NB4 (cell line): Measurements from ENCODE around the gene SEZ6.

ENCODE experiments used
- MYC ChIP-seq: IDR thresholded peaks from 2 replicates; pipeline ENCODE4 v1.6.1; 2011; ENCODE audit warnings: low read depth, low read length
- POLR2A ChIP-seq: IDR thresholded peaks from 2 replicates; pipeline ENCODE4 v1.6.1; 2011; ENCODE audit warnings: mild to moderate bottlenecking; ENCODE audit not compliant: insufficient read length; ENCODE audit errors: extremely low read depth
- TF ChIP-seq, protein P1 (sequence below): IDR thresholded peaks from one replicate; pipeline ENCODE4 v1.5.1; 2012; ENCODE audit warnings: low read depth, low read length

DNA sequence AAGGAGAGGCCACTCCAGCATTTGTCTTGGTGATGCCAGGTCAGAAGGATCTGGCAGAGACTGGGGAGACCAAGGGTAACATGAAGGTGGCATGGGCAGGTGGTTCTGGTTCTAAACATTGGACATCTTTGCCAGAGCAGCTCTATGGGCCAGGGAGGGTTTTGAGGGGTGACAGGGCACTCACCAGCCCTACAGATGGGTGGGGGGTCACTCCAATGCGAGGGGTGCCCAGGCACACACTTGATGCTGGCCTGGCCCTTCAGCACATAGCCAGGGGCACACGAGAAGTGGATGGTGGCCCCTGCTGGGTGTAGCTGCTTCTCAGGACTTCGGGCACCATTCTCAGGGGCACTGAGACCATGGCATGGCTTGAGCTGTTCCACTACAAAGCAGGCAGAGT is 49.0 kb downstream of the SEZ6 start:
- TF ChIP-seq POLR2A (no peak), MYC (no peak)
- TF ChIP-seq, protein P1, sequence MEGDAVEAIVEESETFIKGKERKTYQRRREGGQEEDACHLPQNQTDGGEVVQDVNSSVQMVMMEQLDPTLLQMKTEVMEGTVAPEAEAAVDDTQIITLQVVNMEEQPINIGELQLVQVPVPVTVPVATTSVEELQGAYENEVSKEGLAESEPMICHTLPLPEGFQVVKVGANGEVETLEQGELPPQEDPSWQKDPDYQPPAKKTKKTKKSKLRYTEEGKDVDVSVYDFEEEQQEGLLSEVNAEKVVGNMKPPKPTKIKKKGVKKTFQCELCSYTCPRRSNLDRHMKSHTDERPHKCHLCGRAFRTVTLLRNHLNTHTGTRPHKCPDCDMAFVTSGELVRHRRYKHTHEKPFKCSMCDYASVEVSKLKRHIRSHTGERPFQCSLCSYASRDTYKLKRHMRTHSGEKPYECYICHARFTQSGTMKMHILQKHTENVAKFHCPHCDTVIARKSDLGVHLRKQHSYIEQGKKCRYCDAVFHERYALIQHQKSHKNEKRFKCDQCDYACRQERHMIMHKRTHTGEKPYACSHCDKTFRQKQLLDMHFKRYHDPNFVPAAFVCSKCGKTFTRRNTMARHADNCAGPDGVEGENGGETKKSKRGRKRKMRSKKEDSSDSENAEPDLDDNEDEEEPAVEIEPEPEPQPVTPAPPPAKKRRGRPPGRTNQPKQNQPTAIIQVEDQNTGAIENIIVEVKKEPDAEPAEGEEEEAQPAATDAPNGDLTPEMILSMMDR: no peak
